ENCODE measurements around the gene TSSK6.

The TSSK6 gene

GRCh38 chr19:19529783-19530422, 14.6 kb upstream of the TSSK6 start:
- DNase-seq = no peak

GRCh38 chr19:19528721-19529490, 13.6 kb upstream of the TSSK6 start, which contains the start of gene YJEFN3:
YJEFN3 (plus strand) TSS chr19:19528911; CDS start chr19:19528933, 22 bp downstream.
- no peak for DNase-seq

- DNase-seq = no peak
Observed at GRCh38 chr19:19527674-19528625, 12.6 kb upstream of the TSSK6 start.

- no peak for DNase-seq
Observed at GRCh38 chr19:19527371-19527656, 12.0 kb upstream of the TSSK6 start.

GRCh38 chr19:19526581-19527370, 11.4 kb upstream of the TSSK6 start:
- DNase-seq = no peak

- no peak for DNase-seq
Observed at GRCh38 chr19:19525611-19526380, 10.4 kb upstream of the TSSK6 start.

GRCh38 chr19:19524053-19524452, 8.7 kb upstream of the TSSK6 start:
- no peak for DNase-seq

GRCh38 chr19:19523177-19523576, 7.8 kb upstream of the TSSK6 start:
- DNase-seq = no peak

GRCh38 chr19:19520989-19521388, 5.6 kb upstream of the TSSK6 start:
- no peak for DNase-seq

GRCh38 chr19:19517235-19517619, 1.9 kb upstream of the TSSK6 start:
- no peak for DNase-seq

- DNase-seq = peak; percentile 98
Observed at GRCh38 chr19:19515642-19516519, 533 bp upstream of the TSSK6 start, which contains the start of gene NDUFA13. NDUFA13 (plus strand) TSS chr19:19516225; CDS start chr19:19516239, 14 bp downstream.

GRCh38 chr19:19514215-19514657, 1.1 kb downstream of the TSSK6 start:
- DNase-seq = peak; percentile 82

- no peak for DNase-seq
Observed at GRCh38 chr19:19513682-19514081, 1.7 kb downstream of the TSSK6 start.

GRCh38 chr19:19510432-19510831, 4.9 kb downstream of the TSSK6 start:
- DNase-seq = no peak

- no peak for DNase-seq
Observed at GRCh38 chr19:19508217-19508616, 7.1 kb downstream of the TSSK6 start.

GRCh38 chr19:19507354-19507753, 8.0 kb downstream of the TSSK6 start:
- no peak for DNase-seq

GRCh38 chr19:19506592-19506991, 8.8 kb downstream of the TSSK6 start:
- no peak for DNase-seq

GRCh38 chr19:19505669-19506326, 9.6 kb downstream of the TSSK6 start:
- no peak for DNase-seq

GRCh38 chr19:19504754-19505668, 10.3 kb downstream of the TSSK6 start:
- no peak for DNase-seq

Data from right forelimb (tissue), 1 donor.